OCI-LY1 (cell line): ENCODE data around the gene FOXP3.

ENCODE experiments used
- CTCF ChIP-seq: fragments of 200-600 bp; sonication (generic), shearing (Covaris generic); IDR thresholded peaks from 2 replicates; pipeline ENCODE4 v1.5.1; 2017; ENCODE audit warnings: mild to moderate bottlenecking, antibody characterized with exemption, low read length, moderate library complexity, mixed read lengths
- EZH2 ChIP-seq: fragments of 200-600 bp; sonication (generic), shearing (Covaris generic); IDR thresholded peaks from 2 replicates; pipeline ENCODE4 v1.8.0; 2017; ENCODE audit warnings: borderline replicate concordance, mixed run types, mild to moderate bottlenecking, antibody characterized with exemption, low read length, moderate library complexity, mixed read lengths

GRCh38 chrX:49237060-49237459 lies 27.4 kb downstream of the FOXP3 start:
- TF ChIP-seq CTCF (no peak), EZH2 (no peak)
